ENCODE data around the gene TMEM17. TPM values are rescaled to one million over a fixed set of nuclear protein-coding genes. Genes with fewer than 3 reads are reported as not detected.

Gene TMEM17
- total RNA-seq, 4 donors from 2014 or later: 1.0 to 3.1 TPM; not detected in 2

- Histone ChIP-seq H3K36me3 (no peaks in the 10 kb centered on the region), H3K4me3 (no peak overlapping the region), H3K4me1 (no peaks in the 10 kb centered on the region), H3K27ac (no peak overlapping the region), H3K27me3 (no peaks in the 10 kb centered on the region), H3K9me3 (no peaks in the 10 kb centered on the region)
- no peak for TF ChIP-seq POLR2A (IDR thresholded peaks at IDR 0.05)
- TF ChIP-seq, protein P1, sequence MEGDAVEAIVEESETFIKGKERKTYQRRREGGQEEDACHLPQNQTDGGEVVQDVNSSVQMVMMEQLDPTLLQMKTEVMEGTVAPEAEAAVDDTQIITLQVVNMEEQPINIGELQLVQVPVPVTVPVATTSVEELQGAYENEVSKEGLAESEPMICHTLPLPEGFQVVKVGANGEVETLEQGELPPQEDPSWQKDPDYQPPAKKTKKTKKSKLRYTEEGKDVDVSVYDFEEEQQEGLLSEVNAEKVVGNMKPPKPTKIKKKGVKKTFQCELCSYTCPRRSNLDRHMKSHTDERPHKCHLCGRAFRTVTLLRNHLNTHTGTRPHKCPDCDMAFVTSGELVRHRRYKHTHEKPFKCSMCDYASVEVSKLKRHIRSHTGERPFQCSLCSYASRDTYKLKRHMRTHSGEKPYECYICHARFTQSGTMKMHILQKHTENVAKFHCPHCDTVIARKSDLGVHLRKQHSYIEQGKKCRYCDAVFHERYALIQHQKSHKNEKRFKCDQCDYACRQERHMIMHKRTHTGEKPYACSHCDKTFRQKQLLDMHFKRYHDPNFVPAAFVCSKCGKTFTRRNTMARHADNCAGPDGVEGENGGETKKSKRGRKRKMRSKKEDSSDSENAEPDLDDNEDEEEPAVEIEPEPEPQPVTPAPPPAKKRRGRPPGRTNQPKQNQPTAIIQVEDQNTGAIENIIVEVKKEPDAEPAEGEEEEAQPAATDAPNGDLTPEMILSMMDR (IDR thresholded peaks at IDR 0.05): no peak
- no peak for DNase-seq
- intact Hi-C loops (cut with DNase I; ENCODE audit: low total_unique reads): no loop called here
Measured at GRCh38 chr2:62464221-62465007, 41.6 kb downstream of the TMEM17 start.

- H3K27me3 ChIP-seq: no peaks in the 10 kb centered on the region
- no peak overlapping the region for H3K27ac ChIP-seq
- H3K36me3 ChIP-seq: no peaks in the 10 kb centered on the region
- no peak overlapping the region for H3K4me3 ChIP-seq
- no peak for DNase-seq
- H3K4me1 ChIP-seq: no peaks in the 10 kb centered on the region
- no peaks in the 10 kb centered on the region for H3K9me3 ChIP-seq
- TF ChIP-seq POLR2A (IDR thresholded peaks at IDR 0.05): no peak
- TF ChIP-seq, protein P1 (IDR thresholded peaks at IDR 0.05): no peak
- intact Hi-C loops (cut with DNase I; ENCODE audit: low total_unique reads): no loop called here
Measured at GRCh38 chr2:62462211-62462610, 43.8 kb downstream of the TMEM17 start.

DNA sequence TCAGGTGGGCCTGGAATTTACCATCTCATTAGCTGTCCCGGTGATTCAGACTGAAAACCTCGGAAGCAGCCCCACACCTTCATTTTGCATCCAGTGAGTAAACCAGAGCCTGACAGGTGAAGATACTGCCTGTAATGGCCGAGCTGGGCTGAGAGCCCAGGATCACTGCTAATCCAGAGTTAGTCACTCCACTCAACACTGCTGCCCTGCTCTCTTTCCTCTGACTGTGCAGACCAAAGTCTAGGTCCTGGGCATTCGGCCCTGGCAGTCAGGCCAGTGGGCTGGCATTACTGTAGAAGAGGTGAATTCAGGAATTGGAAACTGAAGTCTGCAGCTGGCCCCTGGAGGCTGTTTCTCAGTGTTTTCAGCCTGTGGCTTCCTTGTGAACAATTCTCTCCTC lies 44.3 kb downstream of the TMEM17 start:
- Histone ChIP-seq H3K4me1 (no peaks in the 10 kb centered on the region), H3K9me3 (no peaks in the 10 kb centered on the region), H3K27me3 (no peaks in the 10 kb centered on the region), H3K27ac (no peak overlapping the region), H3K36me3 (no peaks in the 10 kb centered on the region), H3K4me3 (no peak overlapping the region)
- no peak for TF ChIP-seq POLR2A (IDR thresholded peaks at IDR 0.05)
- TF ChIP-seq, protein P1 (IDR thresholded peaks at IDR 0.05): no peak
- intact Hi-C loops (cut with DNase I; ENCODE audit: low total_unique reads): no loop called here
- DNase-seq: peak in 1 of 2 donors; percentile 31

DNA sequence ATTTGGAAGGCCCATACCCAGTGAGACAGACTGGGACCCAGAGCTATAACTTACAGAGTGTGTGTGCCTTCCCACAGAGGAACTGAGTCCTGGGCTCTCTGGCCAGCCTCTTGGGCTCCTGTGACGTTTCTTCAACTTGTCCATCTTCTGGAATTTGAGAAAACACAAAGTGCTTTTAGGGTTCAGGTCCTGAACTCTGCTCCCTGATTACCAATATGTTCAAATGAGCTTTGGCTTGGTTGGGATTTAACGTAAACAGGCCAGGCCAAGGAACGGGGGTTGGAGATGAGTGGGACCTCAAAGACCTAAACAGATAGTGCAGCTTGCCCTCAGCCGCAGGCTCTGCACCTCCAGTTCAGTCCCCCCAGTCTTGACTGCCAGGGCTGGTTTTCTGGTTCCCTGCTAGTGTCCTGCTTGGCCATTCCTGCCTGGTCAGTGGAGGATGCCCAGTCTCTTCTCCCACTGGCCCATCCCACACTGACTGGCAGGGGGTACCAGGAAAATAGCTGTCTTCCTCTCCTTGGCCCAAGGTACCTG lies 44.9 kb downstream of the TMEM17 start:
- no peak for DNase-seq
- TF ChIP-seq, protein P1 (IDR thresholded peaks at IDR 0.05): no peak
- TF ChIP-seq POLR2A (IDR thresholded peaks at IDR 0.05): no peak
- H3K27ac ChIP-seq: no peak overlapping the region
- H3K4me1 ChIP-seq: no peaks in the 10 kb centered on the region
- H3K36me3 ChIP-seq: no peaks in the 10 kb centered on the region
- no peaks in the 10 kb centered on the region for H3K9me3 ChIP-seq
- no peak overlapping the region for H3K4me3 ChIP-seq
- intact Hi-C loops (cut with DNase I; ENCODE audit: low total_unique reads): no loop called here
- no peaks in the 10 kb centered on the region for H3K27me3 ChIP-seq

GRCh38 chr2:62460175-62460574 lies 45.8 kb downstream of the TMEM17 start:
- no peak for DNase-seq
- H3K4me1 ChIP-seq: no peaks in the 10 kb centered on the region
- H3K4me3 ChIP-seq: no peak overlapping the region
- TF ChIP-seq POLR2A (IDR thresholded peaks at IDR 0.05): no peak
- TF ChIP-seq, protein P1 (IDR thresholded peaks at IDR 0.05): no peak
- intact Hi-C loops (cut with DNase I; ENCODE audit: low total_unique reads): no loop called here
- no peaks in the 10 kb centered on the region for H3K9me3 ChIP-seq
- no peaks in the 10 kb centered on the region for H3K36me3 ChIP-seq
- H3K27ac ChIP-seq: no peak overlapping the region
- no peaks in the 10 kb centered on the region for H3K27me3 ChIP-seq
